Prostate gland (tissue), 2 donors: Measurements from ENCODE around the gene MNS1.

Experiments
- POLR2A ChIP-seq: fragments of 450-650 bp; IDR thresholded peaks from one replicate; pipeline ENCODE4 v1.6.1; 2016; ENCODE audit warnings: antibody characterized with exemption, mild to moderate bottlenecking
- POLR2AphosphoS5 ChIP-seq: sonication (generic); formaldehyde crosslinking; IDR thresholded peaks from one replicate; pipeline ENCODE4 v1.6.1; 2017; ENCODE audit warnings: antibody characterized with exemption
- TF ChIP-seq, protein P1 (sequence below), 4 experiments: fragments of 200-600 bp in 2 of 4; fragments of 450-650 bp in 2 of 4; sonication (generic) in 2 of 4; IDR thresholded peaks; 1 replicate in 3 of 4; 2 replicates in 1 of 4; pipeline ENCODE4 v1.5.1; 2016 to 2019; ENCODE audit warnings: antibody characterized with exemption in 4 of 4, mild to moderate bottlenecking in 2 of 4, moderate library complexity in 2 of 4

- TF ChIP-seq POLR2AphosphoS5: no peak
- TF ChIP-seq, protein P1, sequence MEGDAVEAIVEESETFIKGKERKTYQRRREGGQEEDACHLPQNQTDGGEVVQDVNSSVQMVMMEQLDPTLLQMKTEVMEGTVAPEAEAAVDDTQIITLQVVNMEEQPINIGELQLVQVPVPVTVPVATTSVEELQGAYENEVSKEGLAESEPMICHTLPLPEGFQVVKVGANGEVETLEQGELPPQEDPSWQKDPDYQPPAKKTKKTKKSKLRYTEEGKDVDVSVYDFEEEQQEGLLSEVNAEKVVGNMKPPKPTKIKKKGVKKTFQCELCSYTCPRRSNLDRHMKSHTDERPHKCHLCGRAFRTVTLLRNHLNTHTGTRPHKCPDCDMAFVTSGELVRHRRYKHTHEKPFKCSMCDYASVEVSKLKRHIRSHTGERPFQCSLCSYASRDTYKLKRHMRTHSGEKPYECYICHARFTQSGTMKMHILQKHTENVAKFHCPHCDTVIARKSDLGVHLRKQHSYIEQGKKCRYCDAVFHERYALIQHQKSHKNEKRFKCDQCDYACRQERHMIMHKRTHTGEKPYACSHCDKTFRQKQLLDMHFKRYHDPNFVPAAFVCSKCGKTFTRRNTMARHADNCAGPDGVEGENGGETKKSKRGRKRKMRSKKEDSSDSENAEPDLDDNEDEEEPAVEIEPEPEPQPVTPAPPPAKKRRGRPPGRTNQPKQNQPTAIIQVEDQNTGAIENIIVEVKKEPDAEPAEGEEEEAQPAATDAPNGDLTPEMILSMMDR (IDR thresholded peaks at IDR 0.05): no peak
- no peak for TF ChIP-seq POLR2A
Observed at GRCh38 chr15:56394909-56395308, 70.0 kb downstream of the MNS1 start.
